Peyer's patch (tissue), 4 donors: ENCODE data around the gene TMEM127. TPM values are rescaled to one million over a fixed set of nuclear protein-coding genes. Genes with fewer than 3 reads are reported as not detected.
A peak's percentile ranks its signal among the peaks of the same experiment; 100 is the strongest.
"Not testable (repeated sequence)": the region's sequence is repeated elsewhere in the genome, so short reads cannot be mapped to it uniquely, and the experiment has no call there.

Experiments used
- DNase-seq, 3 donors: peaks; one replicate each; pipeline ENCODE4 v3.0.0-alpha.2; 2017 to 2019
- H3K27ac ChIP-seq, 4 donors: fragments of 200-600 bp; sonication (generic); one replicate each; pipeline ENCODE4 v1.5.1; 2016 to 2019
- H3K27me3 ChIP-seq, 2 donors: fragments of 200-600 bp; sonication (generic); one replicate each; pipeline ENCODE4 v1.5.1; 2019
- H3K36me3 ChIP-seq, 3 donors: fragments of 200-600 bp; sonication (generic); one replicate each; pipeline ENCODE4 v1.5.1; 2016 to 2019
- H3K4me1 ChIP-seq, 4 donors: fragments of 200-600 bp; sonication (generic); one replicate each; pipeline ENCODE4 v1.5.1; 2016 to 2019
- H3K4me3 ChIP-seq, 4 donors: fragments of 200-600 bp; sonication (generic); 1 replicate in 3 of 4; 2 replicates in 1 of 4; pipeline ENCODE4 v1.5.1; 2016 to 2019; ENCODE audit warnings: mild to moderate bottlenecking in 1 of 4
- H3K9me3 ChIP-seq, 4 donors: fragments of 200-600 bp; sonication (generic); one replicate each; pipeline ENCODE4 v1.5.1; 2016 to 2019; ENCODE audit warnings: mild to moderate bottlenecking in 1 of 4
- POLR2A ChIP-seq, 2 donors: fragments of 450-650 bp; IDR thresholded peaks; one replicate each; pipeline ENCODE4 v1.5.1; 2017; ENCODE audit warnings: antibody characterized with exemption in 2 of 2, mild to moderate bottlenecking in 2 of 2, moderate library complexity in 2 of 2
- total RNA-seq, 4 donors: library from RNA; depleted of rRNA; stranded (reverse); fragments of >200 nt; gene quantifications; one replicate each; pipeline ENCODE4 v1.1.0, GENCODE V29; 2016
- TF ChIP-seq, protein P1 (sequence below), 6 experiments: fragments of 450-650 bp in 4 of 6; fragments of 200-600 bp in 2 of 6; sonication (generic) in 1 of 6; IDR thresholded peaks; one replicate each; pipeline ENCODE4 v1.5.1; 2017 to 2019; ENCODE audit warnings: antibody characterized with exemption in 6 of 6, mild to moderate bottlenecking in 3 of 6, moderate library complexity in 1 of 6

Gene TMEM127
- total RNA-seq, 4 donors from 2014 or later, result 25.6 to 81.4 (median 67.1) TPM

DNA sequence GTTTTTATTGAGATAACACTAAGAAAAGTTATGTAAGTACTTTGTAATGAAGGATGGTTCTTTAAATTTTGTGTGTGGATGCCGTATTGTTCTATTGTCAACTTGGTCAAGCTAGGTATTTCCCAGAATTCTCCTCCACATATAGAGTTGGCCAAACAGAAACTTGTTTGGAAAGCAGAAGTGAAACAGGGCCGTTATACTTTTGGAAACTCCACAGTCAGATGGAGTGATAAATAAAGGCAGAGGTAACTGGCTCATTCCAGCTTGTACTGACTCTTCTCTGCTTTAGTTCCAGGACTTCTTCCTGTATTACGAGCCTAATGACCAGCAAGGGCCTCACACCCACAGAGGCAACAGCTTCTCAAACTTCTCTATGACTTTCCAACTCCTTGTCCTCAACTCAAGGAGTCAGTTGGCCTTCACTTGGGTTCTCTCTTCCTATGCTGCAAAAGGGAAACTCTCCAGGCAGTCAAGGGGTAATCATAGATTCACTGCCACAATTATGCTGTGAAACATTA lies 40.7 kb downstream of the TMEM127 start:
- H3K36me3 ChIP-seq, result no peaks in the 10 kb centered on the region
- no peak overlapping the region for H3K4me3 ChIP-seq
- DNase-seq, result no peak
- H3K27ac ChIP-seq, result peak overlapping the region in 1 of 4 donors; percentile 35
- no peaks in the 10 kb centered on the region for H3K4me1 ChIP-seq
- no peaks in the 10 kb centered on the region for H3K27me3 ChIP-seq
- no peaks in the 10 kb centered on the region for H3K9me3 ChIP-seq
- TF ChIP-seq POLR2A (IDR thresholded peaks at IDR 0.05), result no peak
- TF ChIP-seq, protein P1, sequence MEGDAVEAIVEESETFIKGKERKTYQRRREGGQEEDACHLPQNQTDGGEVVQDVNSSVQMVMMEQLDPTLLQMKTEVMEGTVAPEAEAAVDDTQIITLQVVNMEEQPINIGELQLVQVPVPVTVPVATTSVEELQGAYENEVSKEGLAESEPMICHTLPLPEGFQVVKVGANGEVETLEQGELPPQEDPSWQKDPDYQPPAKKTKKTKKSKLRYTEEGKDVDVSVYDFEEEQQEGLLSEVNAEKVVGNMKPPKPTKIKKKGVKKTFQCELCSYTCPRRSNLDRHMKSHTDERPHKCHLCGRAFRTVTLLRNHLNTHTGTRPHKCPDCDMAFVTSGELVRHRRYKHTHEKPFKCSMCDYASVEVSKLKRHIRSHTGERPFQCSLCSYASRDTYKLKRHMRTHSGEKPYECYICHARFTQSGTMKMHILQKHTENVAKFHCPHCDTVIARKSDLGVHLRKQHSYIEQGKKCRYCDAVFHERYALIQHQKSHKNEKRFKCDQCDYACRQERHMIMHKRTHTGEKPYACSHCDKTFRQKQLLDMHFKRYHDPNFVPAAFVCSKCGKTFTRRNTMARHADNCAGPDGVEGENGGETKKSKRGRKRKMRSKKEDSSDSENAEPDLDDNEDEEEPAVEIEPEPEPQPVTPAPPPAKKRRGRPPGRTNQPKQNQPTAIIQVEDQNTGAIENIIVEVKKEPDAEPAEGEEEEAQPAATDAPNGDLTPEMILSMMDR (IDR thresholded peaks at IDR 0.05), result no peak

- not testable (repeated sequence) for H3K36me3 ChIP-seq, H3K9me3 ChIP-seq, H3K4me3 ChIP-seq, H3K27me3 ChIP-seq, H3K27ac ChIP-seq, DNase-seq, H3K4me1 ChIP-seq
These were observed 44.7 kb downstream of the TMEM127 start for GRCh38 chr2:96221106-96221505.

DNA sequence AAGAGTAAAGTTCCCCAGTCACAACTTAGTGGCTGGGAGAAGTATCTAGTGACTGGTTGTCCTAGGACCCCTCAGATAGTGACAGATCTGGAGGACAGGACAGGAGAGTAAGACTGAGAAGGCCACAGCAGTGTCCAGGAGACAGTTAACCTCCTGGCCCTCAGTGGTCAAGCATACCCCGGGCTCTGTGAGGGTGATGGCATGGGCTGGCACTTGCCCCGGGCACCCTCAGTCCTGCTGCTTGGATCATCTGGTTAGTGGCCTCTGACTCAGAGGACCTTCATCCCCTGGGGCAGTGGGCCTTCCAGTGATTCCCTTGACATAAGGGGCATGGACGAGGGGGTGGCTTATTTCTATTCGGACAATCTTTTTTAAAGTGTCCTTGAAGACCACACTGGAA lies 45.8 kb downstream of the TMEM127 start:
- DNase-seq, H3K27ac ChIP-seq, H3K27me3 ChIP-seq, H3K4me3 ChIP-seq, H3K36me3 ChIP-seq, H3K9me3 ChIP-seq, H3K4me1 ChIP-seq: not testable (repeated sequence)

- Histone ChIP-seq H3K4me1 (no peaks in the 10 kb centered on the region), H3K27me3 (no peaks in the 10 kb centered on the region), H3K27ac (no peak overlapping the region), H3K9me3 (no peaks in the 10 kb centered on the region), H3K4me3 (no peak overlapping the region), H3K36me3 (no peaks in the 10 kb centered on the region)
- DNase-seq, result no peak
- TF ChIP-seq, protein P1 (IDR thresholded peaks at IDR 0.05), result no peak
- no peak for TF ChIP-seq POLR2A (IDR thresholded peaks at IDR 0.05)
These were observed 47.2 kb downstream of the TMEM127 start for GRCh38 chr2:96218508-96219131.

DNA sequence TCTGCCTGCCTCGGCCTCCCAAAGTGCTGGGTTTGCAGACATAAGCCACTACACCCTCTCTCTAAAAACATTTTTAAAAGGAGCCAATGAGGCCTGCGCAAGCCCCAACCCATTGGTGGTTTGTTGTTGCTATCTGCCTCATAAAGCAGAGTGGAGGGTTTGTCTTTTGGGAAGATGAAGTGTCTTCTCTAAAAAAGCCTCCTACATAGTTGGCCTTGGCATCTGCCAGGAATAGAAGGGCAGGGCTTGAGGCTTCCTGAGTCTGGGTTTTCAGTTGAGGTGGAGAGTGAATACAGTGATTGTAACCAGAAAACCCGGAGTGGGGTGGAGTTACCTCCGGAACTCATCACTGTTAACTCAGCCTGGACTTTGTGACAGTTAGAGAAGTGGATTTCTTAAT lies 51.2 kb downstream of the TMEM127 start:
- no peak for DNase-seq
- H3K36me3 ChIP-seq, result no peaks in the 10 kb centered on the region
- H3K4me3 ChIP-seq, result no peak overlapping the region
- H3K9me3 ChIP-seq, result no peaks in the 10 kb centered on the region
- H3K27ac ChIP-seq, result no peak overlapping the region
- H3K27me3 ChIP-seq, result no peaks in the 10 kb centered on the region
- no peak for TF ChIP-seq POLR2A (IDR thresholded peaks at IDR 0.05)
- TF ChIP-seq, protein P1 (IDR thresholded peaks at IDR 0.05), result no peak
- peaks cover 0 to 5% (median 2%) of the 10 kb centered on the region in 4 donors for H3K4me1 ChIP-seq

DNA sequence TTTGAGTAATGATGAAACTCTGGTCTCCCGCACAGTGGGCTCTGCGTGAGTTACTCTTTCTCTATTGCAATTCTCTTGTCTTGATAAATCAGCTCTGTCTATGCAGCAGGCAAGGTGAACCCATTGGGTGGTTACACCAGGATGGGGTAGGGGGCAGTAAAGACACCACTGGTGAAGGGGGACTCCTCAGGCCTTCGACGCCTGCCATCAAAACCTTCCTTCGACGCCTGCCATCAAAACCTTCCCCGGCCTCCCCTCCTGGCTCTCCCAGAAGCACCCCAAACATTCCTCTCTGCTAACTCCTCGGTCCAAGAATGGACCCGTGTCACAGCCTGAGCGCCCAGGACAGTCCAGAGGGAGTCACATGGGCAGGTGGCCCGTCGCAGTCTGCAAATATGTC lies 52.4 kb downstream of the TMEM127 start:
- Histone ChIP-seq H3K27ac (no peak overlapping the region), H3K4me3 (no peak overlapping the region), H3K9me3 (no peaks in the 10 kb centered on the region), H3K4me1 (peaks cover 0 to 11% (median 2%) of the 10 kb centered on the region in 4 donors), H3K27me3 (no peaks in the 10 kb centered on the region), H3K36me3 (no peaks in the 10 kb centered on the region)
- DNase-seq, result no peak
- TF ChIP-seq POLR2A (IDR thresholded peaks at IDR 0.05), result no peak

DNA sequence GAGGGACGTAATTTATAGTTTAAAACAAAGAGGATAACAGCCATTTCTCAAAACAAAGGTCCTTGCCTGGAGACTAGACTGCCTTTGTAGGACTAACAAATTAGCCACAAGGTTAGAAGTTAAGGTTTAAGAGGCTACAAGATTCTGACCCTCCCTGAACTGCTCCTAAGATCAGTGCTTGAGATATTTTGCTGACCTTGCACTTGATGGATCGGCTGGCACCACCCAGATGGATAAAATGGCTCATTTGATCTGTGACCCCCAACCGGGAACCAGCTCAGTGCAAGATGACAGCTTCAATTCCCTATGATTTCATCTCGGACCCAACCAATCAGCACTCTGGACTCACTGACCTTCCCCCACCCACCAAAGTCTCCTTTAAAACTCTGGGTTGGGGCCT lies 53.5 kb downstream of the TMEM127 start:
- H3K4me1 ChIP-seq, result peaks cover 0 to 13% (median 2%) of the 10 kb centered on the region in 4 donors
- H3K27ac ChIP-seq, result no peak overlapping the region
- no peaks in the 10 kb centered on the region for H3K36me3 ChIP-seq
- H3K9me3 ChIP-seq, result no peaks in the 10 kb centered on the region
- H3K27me3 ChIP-seq, result no peaks in the 10 kb centered on the region
- no peak for TF ChIP-seq POLR2A (IDR thresholded peaks at IDR 0.05)
- TF ChIP-seq, protein P1 (IDR thresholded peaks at IDR 0.05), result no peak
- DNase-seq, result no peak
- no peak overlapping the region for H3K4me3 ChIP-seq
